Right ventricle myocardium superior (tissue), 1 donor: Measurements from ENCODE around the gene ICE1. TPM values are rescaled to one million over a fixed set of nuclear protein-coding genes. Genes with fewer than 3 reads are reported as not detected.
"Not testable (repeated sequence)": the region's sequence is repeated elsewhere in the genome, so short reads cannot be mapped to it uniquely, and the experiment has no call there.

Experiments used
- ATAC-seq: fragments of 200-7000 bp; cut with Tn5 transposase; one replicate; pipeline ENCODE4 v1.9.1; 2020; ENCODE audit warnings: mild to moderate bottlenecking; ENCODE audit not compliant: poor library complexity
- DNase-seq: peaks from one replicate; pipeline ENCODE4 v3.0.0-alpha.2; 2020
- intact Hi-C: fragments of 100-400 bp; cut with DNase I; formaldehyde crosslinking; loops from one replicate; pipeline ENCODE4 v1.11.2; 2022
- total RNA-seq: library from RNA; stranded (reverse); fragmentation: NEBNext Ultra II Directional; extraction: Animal tissue kit (Norgen Biotek cat#: 25700); gene quantifications from one replicate; pipeline ENCODE4 v1.2.1, GENCODE V29; 2021
- donor health status: DM: no; HTN: yes; CAD: no; lungs with severe emphysema.

The ICE1 gene
- total RNA-seq, 1 donor from 2014 or later: 16.8 TPM

DNA sequence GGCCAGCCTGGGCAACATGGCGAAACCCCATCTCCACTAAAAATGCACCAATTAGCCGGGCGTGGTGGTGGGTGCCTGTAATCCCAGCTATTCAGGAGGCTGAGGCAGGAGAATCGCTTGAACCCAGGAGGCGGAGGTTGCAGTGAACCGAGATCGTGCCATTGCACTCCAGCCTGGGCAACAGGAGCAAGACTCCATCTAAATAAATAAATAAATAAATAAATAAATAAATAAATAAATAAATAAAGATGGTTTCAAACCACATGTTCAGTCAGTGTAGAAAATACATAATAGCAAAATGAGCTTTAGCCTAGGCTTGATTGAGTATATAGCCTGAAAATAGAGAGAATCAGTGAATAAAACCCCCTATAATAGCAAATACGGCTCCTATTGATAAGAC is 27.4 kb upstream of the ICE1 start:
- intact Hi-C loops: loop anchor here (5.0 kb wide), 1 partner anchor 253 kb away; the partner anchor contains the start of gene ADAMTS16
- ATAC-seq, DNase-seq: not testable (repeated sequence)

DNA sequence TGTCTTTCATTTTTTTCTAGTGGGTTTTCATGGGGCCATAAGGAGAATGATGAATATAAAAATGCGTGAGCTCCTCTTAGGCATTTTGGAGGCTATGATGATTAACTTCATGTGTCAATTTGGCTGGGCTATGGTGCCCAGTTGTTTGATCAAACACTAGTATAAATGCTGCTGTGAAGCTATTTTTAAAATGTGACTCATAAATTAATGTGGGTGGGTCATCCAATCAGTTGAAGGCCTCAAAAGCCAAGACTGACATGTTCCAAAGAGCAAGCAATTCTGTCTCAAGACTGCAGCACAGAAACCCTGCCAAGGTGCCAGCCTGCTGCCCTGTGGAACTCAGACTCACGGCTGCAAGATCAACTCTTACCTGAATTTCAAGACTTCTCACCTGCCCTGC is 24.4 kb upstream of the ICE1 start:
- DNase-seq: no peak
- ATAC-seq: no peak
- intact Hi-C loops: loop anchor here (5.0 kb wide), 1 partner anchor 256 kb away; the partner anchor contains the start of gene ADAMTS16

DNA sequence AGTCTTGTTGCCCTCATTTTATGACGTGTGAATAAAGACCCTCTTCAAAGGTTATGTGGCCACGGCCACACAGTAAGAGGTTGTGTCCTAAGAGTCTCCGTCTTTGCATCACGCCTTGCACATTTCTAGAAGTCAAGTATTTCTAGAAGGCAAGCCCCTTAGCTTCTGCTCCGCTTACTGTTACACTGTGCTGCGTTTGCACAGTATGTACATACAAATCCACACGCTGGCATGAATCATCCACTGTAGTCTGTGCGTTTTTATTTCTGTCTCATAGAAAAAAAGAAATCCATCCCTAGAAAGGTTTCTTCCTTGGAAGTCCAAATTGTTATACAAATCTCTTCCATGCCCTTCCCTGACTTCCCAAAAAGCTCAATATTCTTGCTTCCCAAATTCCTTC is 21.4 kb upstream of the ICE1 start:
- no peak for ATAC-seq
- intact Hi-C loops: no loop called here
- no peak for DNase-seq

DNA sequence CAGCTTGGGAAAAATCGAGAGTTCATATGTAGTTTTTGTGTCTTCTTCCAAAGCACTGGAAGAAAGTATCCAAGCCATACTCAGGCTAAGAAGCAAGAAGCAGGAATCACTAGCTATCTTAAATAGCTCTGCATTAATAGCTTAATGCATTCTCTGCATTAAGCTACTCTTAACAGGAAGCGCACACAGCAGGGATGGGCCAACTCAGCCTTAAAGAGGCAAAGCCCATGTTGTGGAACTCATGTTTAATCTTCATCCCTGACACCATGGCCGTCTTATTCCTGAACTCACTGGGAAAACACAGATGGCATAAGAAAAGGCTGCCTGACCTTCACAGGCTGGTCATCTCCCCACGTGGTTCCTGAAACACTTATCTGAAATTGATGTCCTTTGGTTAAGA is 18.7 kb upstream of the ICE1 start:
- DNase-seq (no peak), ATAC-seq (no peak)
- intact Hi-C loops: no loop called here

GRCh38 chr5:5404381-5404780 is 18.1 kb upstream of the ICE1 start:
- ATAC-seq (no peak), DNase-seq (no peak)
- intact Hi-C loops: no loop called here

- intact Hi-C loops: no loop called here
- no peak for DNase-seq
- ATAC-seq: no peak
Measured at GRCh38 chr5:5405441-5405840, 17.0 kb upstream of the ICE1 start.

DNA sequence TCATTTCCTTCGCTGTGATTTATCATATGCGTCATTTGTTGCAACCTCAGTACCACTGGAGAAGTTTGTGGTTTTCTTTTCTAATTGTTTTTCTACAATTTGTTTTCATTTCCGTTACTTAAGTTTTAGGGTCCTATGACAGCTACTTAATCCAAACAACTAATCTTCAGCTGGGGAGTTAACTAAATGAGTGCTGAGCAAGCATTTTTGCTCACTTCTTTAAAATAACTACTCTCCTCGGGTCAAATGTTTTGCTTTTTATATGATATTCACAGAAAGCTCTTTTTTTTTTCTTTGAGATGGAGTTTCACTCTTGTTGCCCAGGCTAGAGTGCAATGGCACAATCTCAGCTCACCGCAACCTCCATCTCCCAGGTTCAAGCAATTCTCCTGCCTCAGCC is 14.6 kb upstream of the ICE1 start:
- DNase-seq (no peak), ATAC-seq (no peak)
- intact Hi-C loops: no loop called here

- ATAC-seq (no peak), DNase-seq (no peak)
- intact Hi-C loops: no loop called here
Measured at GRCh38 chr5:5409151-5409810, 13.2 kb upstream of the ICE1 start.

DNA sequence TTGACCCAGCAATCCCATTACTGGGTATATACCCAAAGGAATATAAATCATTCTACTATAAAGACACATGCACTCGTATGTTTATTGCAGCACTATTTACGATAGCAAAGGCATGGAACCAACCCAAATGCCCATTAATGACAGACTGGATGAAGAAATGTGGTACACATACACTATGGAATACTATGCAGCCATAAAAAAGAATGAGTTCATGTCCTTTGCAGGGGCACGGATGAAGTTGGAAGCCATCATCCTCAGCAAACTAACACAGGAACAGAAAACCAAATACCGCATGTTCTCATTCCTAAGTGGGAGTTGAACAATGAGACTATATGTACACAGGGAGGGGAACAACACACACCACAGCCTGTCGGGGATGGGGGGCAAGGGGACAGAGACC is 8.6 kb upstream of the ICE1 start:
- intact Hi-C loops, ATAC-seq, DNase-seq: not testable (repeated sequence)

GRCh38 chr5:5414999-5415398 is 7.5 kb upstream of the ICE1 start:
- ATAC-seq (no peak), DNase-seq (no peak)
- intact Hi-C loops: loop anchor here (5.0 kb wide), 2 partner anchors 273 to 538 kb away; partner anchors contain the start of gene ADAMTS16

DNA sequence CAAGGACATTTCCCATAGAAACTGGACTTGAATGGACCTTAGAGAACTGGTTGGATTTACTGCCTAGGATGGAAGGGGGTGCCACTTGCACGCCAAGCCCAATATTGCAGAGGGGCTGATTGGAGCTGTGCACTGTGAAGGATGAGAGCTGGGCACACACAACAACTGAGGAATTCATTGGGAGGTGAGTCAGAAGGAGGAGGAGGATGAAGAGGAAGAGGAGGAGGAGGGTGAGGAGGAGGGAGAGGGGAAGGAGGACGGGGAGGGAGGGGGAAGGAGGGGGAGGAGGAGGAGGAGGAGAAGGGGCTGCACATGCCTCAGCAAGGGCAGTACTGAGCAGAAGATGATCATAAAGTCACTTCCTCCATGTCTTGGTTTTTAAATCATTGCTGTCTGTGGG is 5.7 kb upstream of the ICE1 start:
- DNase-seq: no peak
- ATAC-seq: no peak
- intact Hi-C loops: loop anchor here (5.0 kb wide), 2 partner anchors 274 to 539 kb away; partner anchors contain the start of gene ADAMTS16

DNA sequence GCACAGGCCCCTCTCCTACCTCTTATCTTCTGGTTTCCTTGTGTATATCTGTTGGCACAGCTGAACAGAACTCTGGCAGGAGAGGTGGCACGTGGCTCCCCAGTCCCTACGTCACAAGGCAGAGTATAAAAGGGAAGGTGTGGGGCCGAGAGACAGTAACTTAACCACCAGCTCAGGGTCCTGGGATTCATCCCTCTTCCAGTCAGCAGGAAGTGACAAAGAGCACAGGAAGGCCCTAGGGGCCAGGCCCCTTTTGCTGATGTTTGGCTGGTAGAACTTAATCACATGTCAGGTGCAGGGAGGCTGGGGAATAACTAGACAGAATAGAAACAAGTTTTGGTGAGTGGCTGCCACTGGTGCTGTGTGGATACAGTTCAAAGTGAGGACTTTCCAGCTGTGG is 4.5 kb upstream of the ICE1 start:
- no peak for DNase-seq

DNA sequence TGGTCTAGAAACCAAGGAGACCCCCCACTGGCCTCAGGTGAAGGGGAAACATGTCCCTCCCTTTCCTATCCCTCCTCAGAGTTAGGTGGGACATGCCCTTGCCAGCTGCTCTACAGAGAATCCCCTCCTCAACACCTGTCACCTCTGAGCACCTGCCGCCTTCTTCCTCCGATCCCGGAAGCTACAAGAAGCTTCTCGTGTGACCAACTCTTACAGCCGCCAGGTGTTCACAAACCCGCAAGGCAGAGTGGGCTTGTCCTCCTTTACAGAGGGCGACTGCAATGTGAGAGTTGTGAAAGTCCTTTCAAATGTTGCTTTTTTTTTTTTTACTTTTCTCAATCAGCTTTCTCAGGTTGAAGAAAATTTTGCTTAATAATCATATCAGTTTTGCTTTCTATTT is 3.7 kb upstream of the ICE1 start:
- no peak for ATAC-seq
- intact Hi-C loops: loop anchor here (5.0 kb wide), 2 partner anchors 276 to 541 kb away; partner anchors contain the start of gene ADAMTS16
- no peak for DNase-seq

More for the DNA sequence above, 4.5 kb upstream of the ICE1 start:
- intact Hi-C loops: loop anchor here (5.0 kb wide), 2 partner anchors 276 to 541 kb away; partner anchors contain the start of gene ADAMTS16
- ATAC-seq: no peak

DNA sequence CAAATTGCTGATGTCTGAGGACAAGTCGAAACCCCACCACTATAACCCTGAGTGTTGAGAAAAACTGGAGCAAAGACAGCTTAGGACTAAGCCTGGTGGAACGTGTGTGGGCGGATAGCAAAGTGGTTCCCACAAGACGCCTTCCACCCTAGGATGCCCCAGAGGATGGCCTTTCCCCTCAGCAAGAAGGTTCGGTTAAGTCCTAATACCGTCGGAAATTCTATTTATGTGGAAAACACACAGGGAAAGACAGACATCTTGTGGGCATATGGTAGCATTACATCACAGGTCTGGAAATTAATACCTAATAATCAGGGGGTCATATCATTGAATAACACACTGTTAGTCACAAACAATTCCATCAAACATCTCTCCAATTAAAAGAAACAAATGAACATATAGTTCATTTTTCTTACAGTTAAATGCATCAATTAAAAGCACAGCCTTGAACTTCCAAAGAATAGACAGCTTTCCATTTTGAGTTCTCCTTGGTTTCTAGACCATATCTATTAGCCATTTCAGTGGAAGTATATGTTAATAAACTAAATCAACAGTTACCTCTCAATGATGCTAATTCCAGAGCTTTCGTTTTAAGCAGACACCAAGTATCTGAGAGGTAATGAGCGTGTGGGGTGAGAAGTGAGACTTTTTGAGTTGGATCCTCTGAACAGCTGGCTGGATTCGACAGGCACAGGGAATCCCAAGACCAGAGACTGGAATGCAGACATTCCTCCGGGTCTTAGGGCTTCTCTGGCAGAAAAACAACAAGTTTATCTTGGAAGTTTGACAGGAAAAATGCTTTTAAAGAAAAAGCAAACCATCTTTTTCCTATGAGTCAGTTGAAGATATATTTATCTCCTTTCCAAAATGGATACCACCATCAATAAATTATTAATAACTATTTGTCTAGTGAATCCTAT is 2.9 kb upstream of the ICE1 start:
- DNase-seq (no peak), ATAC-seq (no peak)
- intact Hi-C loops: loop anchor here (5.0 kb wide), 2 partner anchors 277 to 542 kb away; partner anchors contain the start of gene ADAMTS16

- intact Hi-C loops: no loop called here
- DNase-seq (no peak), ATAC-seq (no peak)
Measured at GRCh38 chr5:5420251-5420650, 2.2 kb upstream of the ICE1 start.

GRCh38 chr5:5421149-5421960 is 1.1 kb upstream of the ICE1 start:
- ATAC-seq (no peak), DNase-seq (no peak)
- intact Hi-C loops: no loop called here

- DNase-seq (no peak), ATAC-seq (no peak)
- intact Hi-C loops: no loop called here
Measured at GRCh38 chr5:5422819-5423515, 490 bp downstream of the ICE1 start.

DNA sequence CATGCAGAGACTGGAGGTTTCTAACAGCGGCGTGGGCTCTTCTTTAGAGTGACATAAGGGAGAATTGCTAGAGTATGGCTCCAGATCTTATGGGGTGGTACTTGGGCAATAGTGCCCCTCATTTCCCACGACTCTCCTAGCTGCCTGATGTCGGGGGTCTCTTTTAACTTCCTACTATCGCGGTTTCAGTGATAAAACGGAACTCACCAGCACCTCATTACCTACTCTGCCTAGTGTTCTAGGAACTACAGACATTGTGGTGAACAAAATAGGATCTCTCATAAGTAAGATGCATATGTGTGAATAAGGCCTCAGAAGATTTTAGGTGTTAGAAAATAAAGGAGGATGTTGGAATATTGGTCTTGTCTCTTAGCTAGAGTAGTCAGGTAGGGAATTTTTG is 1.1 kb downstream of the ICE1 start:
- DNase-seq (no peak), ATAC-seq (no peak)
- intact Hi-C loops: no loop called here
